SK-N-SH treated with all-trans-retinoic acid at 6 μM for 48 hours (cell line): ENCODE data around the gene CD300LF.

Experiments
- ATAC-seq: fragments of 200-7000 bp; cut with Tn5 transposase; 3 replicates; pipeline ENCODE4 v1.9.1; 2020; ENCODE audit warnings: mild to moderate bottlenecking, moderate library complexity
- ARNTL ChIP-seq: fragments of 450-650 bp; formaldehyde crosslinking; IDR thresholded peaks from 2 replicates; pipeline ENCODE4 v1.5.0; 2020; ENCODE audit warnings: low read depth, mild to moderate bottlenecking, moderate library complexity, borderline replicate concordance
- BACH2 ChIP-seq: fragments of 250-450 bp; sonication (Bioruptor Pico); IDR thresholded peaks from 2 replicates; pipeline ENCODE4 v1.9.0; 2021; ENCODE audit warnings: mild to moderate bottlenecking, borderline replicate concordance
- CSDC2 ChIP-seq: fragments of 250-450 bp; sonication (Bioruptor Pico); IDR thresholded peaks from 2 replicates; pipeline ENCODE4 v1.5.0; 2020; ENCODE audit warnings: mild to moderate bottlenecking, moderate library complexity
- ESRRG ChIP-seq: fragments of 250-450 bp; sonication (Bioruptor Pico); IDR thresholded peaks from 2 replicates; pipeline ENCODE4 v1.6.1; 2021; ENCODE audit warnings: mild to moderate bottlenecking
- GLIS3 ChIP-seq: fragments of 250-450 bp; sonication (Bioruptor Pico); IDR thresholded peaks from 2 replicates; pipeline ENCODE4 v1.5.0; 2020; ENCODE audit warnings: mild to moderate bottlenecking, moderate library complexity
- PPARA ChIP-seq: fragments of 250-450 bp; sonication (Bioruptor Pico); IDR thresholded peaks from 2 replicates; pipeline ENCODE4 v1.5.0; 2020; ENCODE audit warnings: mild to moderate bottlenecking, borderline replicate concordance
- RARB ChIP-seq: fragments of 250-450 bp; sonication (Bioruptor Pico); IDR thresholded peaks from 2 replicates; pipeline ENCODE4 v1.8.0; 2021; ENCODE audit warnings: mild to moderate bottlenecking, moderate library complexity
- TCF4 ChIP-seq: fragments of 250-450 bp; sonication (Bioruptor Pico); IDR thresholded peaks from 2 replicates; pipeline ENCODE4 v1.8.0; 2021; ENCODE audit warnings: mild to moderate bottlenecking, moderate library complexity, borderline replicate concordance
- TOX ChIP-seq: fragments of 250-450 bp; sonication (Bioruptor Pico); IDR thresholded peaks from 2 replicates; pipeline ENCODE4 v1.8.0; 2021; ENCODE audit warnings: mild to moderate bottlenecking, moderate library complexity, borderline replicate concordance
- ZC3H10 ChIP-seq: fragments of 250-450 bp; sonication (Bioruptor Pico); IDR thresholded peaks from 2 replicates; pipeline ENCODE4 v1.5.1; 2021; ENCODE audit warnings: mild to moderate bottlenecking, moderate library complexity
- ZFP3 ChIP-seq: fragments of 250-450 bp; sonication (Bioruptor Pico); IDR thresholded peaks from 2 replicates; pipeline ENCODE4 v1.5.0; 2020; ENCODE audit warnings: mild to moderate bottlenecking, moderate library complexity
- ZFP30 ChIP-seq: fragments of 450-650 bp; formaldehyde crosslinking; IDR thresholded peaks from 2 replicates; pipeline ENCODE4 v1.5.0; 2022; ENCODE audit warnings: mild to moderate bottlenecking, moderate library complexity
- ZNF565 ChIP-seq: fragments of 450-650 bp; formaldehyde crosslinking; conservative IDR thresholded peaks from 2 replicates; pipeline ENCODE4 v1.5.0; 2020; ENCODE audit warnings: low read depth, mild to moderate bottlenecking, moderate library complexity
- ZNF70 ChIP-seq: fragments of 450-650 bp; formaldehyde crosslinking; IDR thresholded peaks from 2 replicates; pipeline ENCODE4 v1.5.0; 2020; ENCODE audit warnings: mild to moderate bottlenecking, moderate library complexity
- ZNF8 ChIP-seq: fragments of 450-650 bp; formaldehyde crosslinking; IDR thresholded peaks from 2 replicates; pipeline ENCODE4 v1.5.0; 2020; ENCODE audit warnings: mild to moderate bottlenecking, moderate library complexity
- TF ChIP-seq, protein P1 (sequence below): fragments of 250-450 bp; sonication (Bioruptor Pico); IDR thresholded peaks from 2 replicates; pipeline ENCODE4 v1.8.0; 2020; ENCODE audit warnings: mild to moderate bottlenecking, moderate library complexity, borderline replicate concordance
- TF ChIP-seq, protein P2 (sequence below): fragments of 250-450 bp; sonication (Bioruptor Pico); IDR thresholded peaks from 2 replicates; pipeline ENCODE4 v1.8.0; 2021; ENCODE audit warnings: low read depth, mild to moderate bottlenecking, moderate library complexity, borderline replicate concordance
- TF ChIP-seq, protein P3 (sequence below): fragments of 250-450 bp; sonication (Bioruptor Pico); IDR thresholded peaks from 2 replicates; pipeline ENCODE4 v1.5.1; 2021; ENCODE audit warnings: mild to moderate bottlenecking, moderate library complexity
- TF ChIP-seq, protein P4 (sequence below): fragments of 250-450 bp; sonication (Bioruptor Pico); IDR thresholded peaks from 2 replicates; pipeline ENCODE4 v1.5.1; 2020; ENCODE audit warnings: low read depth, mild to moderate bottlenecking, moderate library complexity
- TF ChIP-seq, protein P5 (sequence below): fragments of 250-450 bp; sonication (Bioruptor Pico); IDR thresholded peaks from 2 replicates; pipeline ENCODE4 v1.5.0; 2020; ENCODE audit warnings: mild to moderate bottlenecking, moderate library complexity

CD300LF gene

DNA sequence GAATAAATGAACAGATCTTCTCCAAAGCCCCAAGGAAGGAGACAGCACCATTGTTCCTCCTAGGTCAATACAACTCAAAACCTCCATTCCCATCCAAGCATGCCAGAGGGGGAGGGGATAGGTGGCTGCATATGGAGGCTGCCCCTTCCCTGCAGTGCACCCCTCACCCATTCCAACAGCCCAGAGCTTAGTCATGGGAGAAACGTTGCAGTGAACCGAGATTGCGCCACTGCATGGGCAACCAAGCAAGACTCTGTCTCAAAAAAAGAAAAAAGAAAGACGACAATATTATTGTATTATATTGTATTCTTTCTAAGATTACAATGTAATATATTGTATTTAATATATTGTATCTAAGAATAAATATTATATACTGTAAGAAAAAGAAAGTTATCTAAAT, 52.8 kb downstream of the CD300LF start:
- no peak for ATAC-seq
- TF ChIP-seq ZFP30 = no peak
- TF ChIP-seq, protein P1, sequence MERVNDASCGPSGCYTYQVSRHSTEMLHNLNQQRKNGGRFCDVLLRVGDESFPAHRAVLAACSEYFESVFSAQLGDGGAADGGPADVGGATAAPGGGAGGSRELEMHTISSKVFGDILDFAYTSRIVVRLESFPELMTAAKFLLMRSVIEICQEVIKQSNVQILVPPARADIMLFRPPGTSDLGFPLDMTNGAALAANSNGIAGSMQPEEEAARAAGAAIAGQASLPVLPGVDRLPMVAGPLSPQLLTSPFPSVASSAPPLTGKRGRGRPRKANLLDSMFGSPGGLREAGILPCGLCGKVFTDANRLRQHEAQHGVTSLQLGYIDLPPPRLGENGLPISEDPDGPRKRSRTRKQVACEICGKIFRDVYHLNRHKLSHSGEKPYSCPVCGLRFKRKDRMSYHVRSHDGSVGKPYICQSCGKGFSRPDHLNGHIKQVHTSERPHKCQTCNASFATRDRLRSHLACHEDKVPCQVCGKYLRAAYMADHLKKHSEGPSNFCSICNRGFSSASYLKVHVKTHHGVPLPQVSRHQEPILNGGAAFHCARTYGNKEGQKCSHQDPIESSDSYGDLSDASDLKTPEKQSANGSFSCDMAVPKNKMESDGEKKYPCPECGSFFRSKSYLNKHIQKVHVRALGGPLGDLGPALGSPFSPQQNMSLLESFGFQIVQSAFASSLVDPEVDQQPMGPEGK (CRISPR knock-in tag) = no peak
- TF ChIP-seq BACH2 (CRISPR knock-in tag) = no peak
- no peak for TF ChIP-seq CSDC2 (CRISPR knock-in tag)
- TF ChIP-seq RARB (CRISPR knock-in tag) = no peak

DNA sequence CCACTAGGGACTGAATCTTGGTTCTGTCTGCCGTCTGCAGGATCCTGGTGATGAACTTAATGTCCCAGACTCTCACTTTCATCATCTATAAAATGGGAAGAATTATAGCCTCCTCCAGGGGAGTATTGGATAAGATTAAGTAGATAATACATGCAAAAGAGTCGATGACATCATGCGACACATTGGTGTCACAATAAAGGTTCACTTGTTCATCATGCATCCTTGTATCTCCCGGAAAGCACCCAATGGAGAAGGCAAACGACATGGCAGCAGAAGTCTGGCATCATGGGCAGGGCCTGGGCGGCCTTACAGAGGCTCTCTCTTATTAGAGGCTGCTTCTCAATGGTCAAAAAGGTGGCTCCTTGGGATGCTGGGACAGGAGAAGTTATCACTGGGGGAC, 54.1 kb downstream of the CD300LF start:
- no peak for ATAC-seq
- no peak for TF ChIP-seq ESRRG (CRISPR knock-in tag)
- TF ChIP-seq, protein P1 (CRISPR knock-in tag) = no peak
- no peak for TF ChIP-seq TOX (CRISPR knock-in tag)
- no peak for TF ChIP-seq GLIS3 (CRISPR knock-in tag)
- TF ChIP-seq ZFP3 (CRISPR knock-in tag) = no peak
- TF ChIP-seq TCF4 (CRISPR knock-in tag) = no peak
- no peak for TF ChIP-seq ZNF565 (CRISPR knock-in tag)
- TF ChIP-seq ZC3H10 = no peak
- TF ChIP-seq, protein P2, sequence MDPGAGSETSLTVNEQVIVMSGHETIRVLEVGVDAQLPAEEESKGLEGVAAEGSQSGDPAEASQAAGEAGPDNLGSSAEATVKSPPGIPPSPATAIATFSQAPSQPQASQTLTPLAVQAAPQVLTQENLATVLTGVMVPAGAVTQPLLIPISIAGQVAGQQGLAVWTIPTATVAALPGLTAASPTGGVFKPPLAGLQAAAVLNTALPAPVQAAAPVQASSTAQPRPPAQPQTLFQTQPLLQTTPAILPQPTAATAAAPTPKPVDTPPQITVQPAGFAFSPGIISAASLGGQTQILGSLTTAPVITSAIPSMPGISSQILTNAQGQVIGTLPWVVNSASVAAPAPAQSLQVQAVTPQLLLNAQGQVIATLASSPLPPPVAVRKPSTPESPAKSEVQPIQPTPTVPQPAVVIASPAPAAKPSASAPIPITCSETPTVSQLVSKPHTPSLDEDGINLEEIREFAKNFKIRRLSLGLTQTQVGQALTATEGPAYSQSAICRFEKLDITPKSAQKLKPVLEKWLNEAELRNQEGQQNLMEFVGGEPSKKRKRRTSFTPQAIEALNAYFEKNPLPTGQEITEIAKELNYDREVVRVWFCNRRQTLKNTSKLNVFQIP (CRISPR knock-in tag) = no peak
- no peak for TF ChIP-seq BACH2 (CRISPR knock-in tag)
- no peak for TF ChIP-seq ARNTL (CRISPR knock-in tag)
- TF ChIP-seq, protein P3, sequence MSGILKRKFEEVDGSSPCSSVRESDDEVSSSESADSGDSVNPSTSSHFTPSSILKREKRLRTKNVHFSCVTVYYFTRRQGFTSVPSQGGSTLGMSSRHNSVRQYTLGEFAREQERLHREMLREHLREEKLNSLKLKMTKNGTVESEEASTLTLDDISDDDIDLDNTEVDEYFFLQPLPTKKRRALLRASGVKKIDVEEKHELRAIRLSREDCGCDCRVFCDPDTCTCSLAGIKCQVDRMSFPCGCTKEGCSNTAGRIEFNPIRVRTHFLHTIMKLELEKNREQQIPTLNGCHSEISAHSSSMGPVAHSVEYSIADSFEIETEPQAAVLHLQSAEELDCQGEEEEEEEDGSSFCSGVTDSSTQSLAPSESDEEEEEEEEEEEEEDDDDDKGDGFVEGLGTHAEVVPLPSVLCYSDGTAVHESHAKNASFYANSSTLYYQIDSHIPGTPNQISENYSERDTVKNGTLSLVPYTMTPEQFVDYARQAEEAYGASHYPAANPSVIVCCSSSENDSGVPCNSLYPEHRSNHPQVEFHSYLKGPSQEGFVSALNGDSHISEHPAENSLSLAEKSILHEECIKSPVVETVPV (CRISPR knock-in tag) = no peak
- no peak for TF ChIP-seq ZNF70 (CRISPR knock-in tag)
- TF ChIP-seq ZNF8 = no peak

DNA sequence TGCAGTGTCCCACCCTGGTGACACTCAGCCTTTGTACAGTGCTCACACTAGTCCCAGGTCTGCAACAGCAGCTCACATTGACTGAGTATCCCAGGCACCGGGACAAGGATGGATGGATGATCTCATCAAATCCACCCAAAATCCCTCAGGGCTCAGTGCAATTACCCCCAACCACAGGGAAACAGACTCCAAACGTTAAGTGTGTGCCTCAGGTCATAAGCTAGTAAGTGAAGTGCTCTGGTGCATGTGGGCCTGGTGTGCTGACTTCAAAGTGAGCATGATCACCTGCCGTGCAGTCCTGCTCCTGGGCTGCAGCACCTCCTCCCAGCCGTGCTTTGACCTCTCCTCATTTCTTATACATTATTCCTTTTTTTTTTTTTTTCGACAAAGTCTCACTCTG, 58.0 kb downstream of the CD300LF start:
- no peak for TF ChIP-seq ZNF565 (CRISPR knock-in tag)
- TF ChIP-seq ZNF70 (CRISPR knock-in tag) = no peak
- TF ChIP-seq, protein P1 (CRISPR knock-in tag) = no peak
- TF ChIP-seq RARB (CRISPR knock-in tag) = no peak
- TF ChIP-seq, protein P4, sequence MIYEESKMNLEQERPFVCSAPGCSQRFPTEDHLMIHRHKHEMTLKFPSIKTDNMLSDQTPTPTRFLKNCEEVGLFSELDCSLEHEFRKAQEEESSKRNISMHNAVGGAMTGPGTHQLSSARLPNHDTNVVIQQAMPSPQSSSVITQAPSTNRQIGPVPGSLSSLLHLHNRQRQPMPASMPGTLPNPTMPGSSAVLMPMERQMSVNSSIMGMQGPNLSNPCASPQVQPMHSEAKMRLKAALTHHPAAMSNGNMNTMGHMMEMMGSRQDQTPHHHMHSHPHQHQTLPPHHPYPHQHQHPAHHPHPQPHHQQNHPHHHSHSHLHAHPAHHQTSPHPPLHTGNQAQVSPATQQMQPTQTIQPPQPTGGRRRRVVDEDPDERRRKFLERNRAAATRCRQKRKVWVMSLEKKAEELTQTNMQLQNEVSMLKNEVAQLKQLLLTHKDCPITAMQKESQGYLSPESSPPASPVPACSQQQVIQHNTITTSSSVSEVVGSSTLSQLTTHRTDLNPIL (CRISPR knock-in tag) = no peak
- no peak for TF ChIP-seq ZFP30
- TF ChIP-seq TOX (CRISPR knock-in tag) = no peak
- no peak for TF ChIP-seq PPARA (CRISPR knock-in tag)
- TF ChIP-seq ESRRG (CRISPR knock-in tag) = no peak
- TF ChIP-seq, protein P5, sequence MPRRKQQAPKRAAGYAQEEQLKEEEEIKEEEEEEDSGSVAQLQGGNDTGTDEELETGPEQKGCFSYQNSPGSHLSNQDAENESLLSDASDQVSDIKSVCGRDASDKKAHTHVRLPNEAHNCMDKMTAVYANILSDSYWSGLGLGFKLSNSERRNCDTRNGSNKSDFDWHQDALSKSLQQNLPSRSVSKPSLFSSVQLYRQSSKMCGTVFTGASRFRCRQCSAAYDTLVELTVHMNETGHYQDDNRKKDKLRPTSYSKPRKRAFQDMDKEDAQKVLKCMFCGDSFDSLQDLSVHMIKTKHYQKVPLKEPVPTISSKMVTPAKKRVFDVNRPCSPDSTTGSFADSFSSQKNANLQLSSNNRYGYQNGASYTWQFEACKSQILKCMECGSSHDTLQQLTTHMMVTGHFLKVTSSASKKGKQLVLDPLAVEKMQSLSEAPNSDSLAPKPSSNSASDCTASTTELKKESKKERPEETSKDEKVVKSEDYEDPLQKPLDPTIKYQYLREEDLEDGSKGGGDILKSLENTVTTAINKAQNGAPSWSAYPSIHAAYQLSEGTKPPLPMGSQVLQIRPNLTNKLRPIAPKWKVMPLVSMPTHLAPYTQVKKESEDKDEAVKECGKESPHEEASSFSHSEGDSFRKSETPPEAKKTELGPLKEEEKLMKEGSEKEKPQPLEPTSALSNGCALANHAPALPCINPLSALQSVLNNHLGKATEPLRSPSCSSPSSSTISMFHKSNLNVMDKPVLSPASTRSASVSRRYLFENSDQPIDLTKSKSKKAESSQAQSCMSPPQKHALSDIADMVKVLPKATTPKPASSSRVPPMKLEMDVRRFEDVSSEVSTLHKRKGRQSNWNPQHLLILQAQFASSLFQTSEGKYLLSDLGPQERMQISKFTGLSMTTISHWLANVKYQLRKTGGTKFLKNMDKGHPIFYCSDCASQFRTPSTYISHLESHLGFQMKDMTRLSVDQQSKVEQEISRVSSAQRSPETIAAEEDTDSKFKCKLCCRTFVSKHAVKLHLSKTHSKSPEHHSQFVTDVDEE = no peak
- TF ChIP-seq ZNF8 = no peak
- no peak for TF ChIP-seq GLIS3 (CRISPR knock-in tag)
- no peak for TF ChIP-seq CSDC2 (CRISPR knock-in tag)
- TF ChIP-seq TCF4 (CRISPR knock-in tag) = no peak
- TF ChIP-seq, protein P3 (CRISPR knock-in tag) = no peak
- TF ChIP-seq ARNTL (CRISPR knock-in tag) = no peak
- TF ChIP-seq BACH2 (CRISPR knock-in tag) = no peak
- TF ChIP-seq ZFP3 (CRISPR knock-in tag) = no peak
- no peak for ATAC-seq
